HEK293 (cell line): ENCODE results near the gene KLHDC3.

Experiments
- GFI1B ChIP-seq: fragments of 450-650 bp; formaldehyde crosslinking; IDR thresholded peaks from 2 replicates; pipeline ENCODE4 v1.5.1; 2016; ENCODE audit warnings: missing biosample characterization, missing genetic modification characterization
- ZBTB20 ChIP-seq: fragments of 450-650 bp; formaldehyde crosslinking; IDR thresholded peaks from 2 replicates; pipeline ENCODE4 v1.5.1; 2016; ENCODE audit warnings: missing biosample characterization, missing genetic modification characterization
- ZNF223 ChIP-seq: fragments of 450-650 bp; formaldehyde crosslinking; IDR thresholded peaks from 2 replicates; pipeline ENCODE4 v1.5.1; 2016; ENCODE audit warnings: missing biosample characterization, missing genetic modification characterization
- ZNF423 ChIP-seq: fragments of 450-650 bp; formaldehyde crosslinking; IDR thresholded peaks from 2 replicates; pipeline ENCODE4 v1.5.1; 2016; ENCODE audit warnings: missing biosample characterization, missing genetic modification characterization
- ZNF707 ChIP-seq: fragments of 450-650 bp; formaldehyde crosslinking; IDR thresholded peaks from 2 replicates; pipeline ENCODE4 v1.5.1; 2016; ENCODE audit warnings: missing biosample characterization, missing genetic modification characterization
- ZNF792 ChIP-seq: fragments of 450-650 bp; formaldehyde crosslinking; IDR thresholded peaks from 2 replicates; pipeline ENCODE4 v1.5.1; 2016; ENCODE audit warnings: missing biosample characterization, missing genetic modification characterization
- TF ChIP-seq, protein P1 (sequence below): fragments of 450-650 bp; formaldehyde crosslinking; conservative IDR thresholded peaks from 2 replicates; pipeline ENCODE4 v1.5.1; 2016; ENCODE audit warnings: low read depth, missing biosample characterization, missing genetic modification characterization
- TF ChIP-seq, protein P2 (sequence below): fragments of 450-650 bp; formaldehyde crosslinking; IDR thresholded peaks from 2 replicates; pipeline ENCODE4 v1.5.1; 2016; ENCODE audit warnings: missing biosample characterization, missing genetic modification characterization
- TF ChIP-seq, protein P3 (sequence below): IDR thresholded peaks from 2 replicates; pipeline ENCODE4 v1.6.1; 2011; ENCODE audit warnings: mild to moderate bottlenecking, low read depth, low read length, borderline replicate concordance
- TF ChIP-seq, protein P4 (sequence below): fragments of 450-650 bp; formaldehyde crosslinking; IDR thresholded peaks from 2 replicates; pipeline ENCODE4 v1.5.1; 2016; ENCODE audit warnings: missing biosample characterization, missing genetic modification characterization
- TF ChIP-seq, protein P5 (sequence below): fragments of 450-650 bp; formaldehyde crosslinking; IDR thresholded peaks from 2 replicates; pipeline ENCODE4 v1.5.1; 2016; ENCODE audit warnings: missing biosample characterization, missing genetic modification characterization, low read depth
- TF ChIP-seq, protein P6 (sequence below): fragments of 450-650 bp; formaldehyde crosslinking; IDR thresholded peaks from 2 replicates; pipeline ENCODE4 v1.5.1; 2017; ENCODE audit warnings: missing biosample characterization, missing genetic modification characterization

DNA sequence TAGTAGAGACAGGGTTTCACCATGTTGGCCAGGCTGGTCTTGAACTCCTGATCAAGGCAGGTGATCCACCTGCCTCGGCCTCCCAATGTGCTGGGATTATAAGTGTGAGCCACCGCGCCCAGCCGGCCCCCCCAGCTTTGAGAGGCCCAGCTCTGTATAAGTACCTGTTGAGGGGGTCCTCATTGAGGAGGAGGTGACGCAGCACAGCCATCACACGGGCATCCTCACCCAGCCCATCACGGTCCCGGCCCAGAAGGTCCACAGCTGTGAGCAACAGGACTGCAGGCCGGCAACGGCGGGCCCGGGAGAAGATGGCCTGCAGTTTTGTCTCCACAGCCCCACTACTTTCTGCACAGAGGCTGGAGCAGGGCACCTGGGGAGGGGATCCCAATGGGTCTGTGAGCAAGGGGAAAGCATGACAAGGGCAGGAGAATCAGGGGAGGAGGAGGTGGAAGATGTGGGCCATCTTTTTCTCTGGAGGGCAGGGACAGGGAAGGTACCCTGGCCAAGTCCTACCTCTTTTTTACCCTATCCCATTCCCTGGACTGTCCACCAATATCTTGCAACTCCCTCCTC, 45.8 kb upstream of the KLHDC3 start:
- TF ChIP-seq, protein P1, sequence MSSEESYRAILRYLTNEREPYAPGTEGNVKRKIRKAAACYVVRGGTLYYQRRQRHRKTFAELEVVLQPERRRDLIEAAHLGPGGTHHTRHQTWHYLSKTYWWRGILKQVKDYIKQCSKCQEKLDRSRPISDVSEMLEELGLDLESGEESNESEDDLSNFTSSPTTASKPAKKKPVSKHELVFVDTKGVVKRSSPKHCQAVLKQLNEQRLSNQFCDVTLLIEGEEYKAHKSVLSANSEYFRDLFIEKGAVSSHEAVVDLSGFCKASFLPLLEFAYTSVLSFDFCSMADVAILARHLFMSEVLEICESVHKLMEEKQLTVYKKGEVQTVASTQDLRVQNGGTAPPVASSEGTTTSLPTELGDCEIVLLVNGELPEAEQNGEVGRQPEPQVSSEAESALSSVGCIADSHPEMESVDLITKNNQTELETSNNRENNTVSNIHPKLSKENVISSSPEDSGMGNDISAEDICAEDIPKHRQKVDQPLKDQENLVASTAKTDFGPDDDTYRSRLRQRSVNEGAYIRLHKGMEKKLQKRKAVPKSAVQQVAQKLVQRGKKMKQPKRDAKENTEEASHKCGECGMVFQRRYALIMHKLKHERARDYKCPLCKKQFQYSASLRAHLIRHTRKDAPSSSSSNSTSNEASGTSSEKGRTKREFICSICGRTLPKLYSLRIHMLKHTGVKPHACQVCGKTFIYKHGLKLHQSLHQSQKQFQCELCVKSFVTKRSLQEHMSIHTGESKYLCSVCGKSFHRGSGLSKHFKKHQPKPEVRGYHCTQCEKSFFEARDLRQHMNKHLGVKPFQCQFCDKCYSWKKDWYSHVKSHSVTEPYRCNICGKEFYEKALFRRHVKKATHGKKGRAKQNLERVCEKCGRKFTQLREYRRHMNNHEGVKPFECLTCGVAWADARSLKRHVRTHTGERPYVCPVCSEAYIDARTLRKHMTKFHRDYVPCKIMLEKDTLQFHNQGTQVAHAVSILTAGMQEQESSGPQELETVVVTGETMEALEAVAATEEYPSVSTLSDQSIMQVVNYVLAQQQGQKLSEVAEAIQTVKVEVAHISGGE, result no peak
- TF ChIP-seq ZNF707 (no peak), ZNF223 (tag by site-specific recombination) (no peak), ZNF792 (tag by site-specific recombination) (no peak), ZNF423 (no peak), ZBTB20 (no peak), GFI1B (no peak)
- TF ChIP-seq, protein P2, sequence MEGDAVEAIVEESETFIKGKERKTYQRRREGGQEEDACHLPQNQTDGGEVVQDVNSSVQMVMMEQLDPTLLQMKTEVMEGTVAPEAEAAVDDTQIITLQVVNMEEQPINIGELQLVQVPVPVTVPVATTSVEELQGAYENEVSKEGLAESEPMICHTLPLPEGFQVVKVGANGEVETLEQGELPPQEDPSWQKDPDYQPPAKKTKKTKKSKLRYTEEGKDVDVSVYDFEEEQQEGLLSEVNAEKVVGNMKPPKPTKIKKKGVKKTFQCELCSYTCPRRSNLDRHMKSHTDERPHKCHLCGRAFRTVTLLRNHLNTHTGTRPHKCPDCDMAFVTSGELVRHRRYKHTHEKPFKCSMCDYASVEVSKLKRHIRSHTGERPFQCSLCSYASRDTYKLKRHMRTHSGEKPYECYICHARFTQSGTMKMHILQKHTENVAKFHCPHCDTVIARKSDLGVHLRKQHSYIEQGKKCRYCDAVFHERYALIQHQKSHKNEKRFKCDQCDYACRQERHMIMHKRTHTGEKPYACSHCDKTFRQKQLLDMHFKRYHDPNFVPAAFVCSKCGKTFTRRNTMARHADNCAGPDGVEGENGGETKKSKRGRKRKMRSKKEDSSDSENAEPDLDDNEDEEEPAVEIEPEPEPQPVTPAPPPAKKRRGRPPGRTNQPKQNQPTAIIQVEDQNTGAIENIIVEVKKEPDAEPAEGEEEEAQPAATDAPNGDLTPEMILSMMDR, result no peak
- TF ChIP-seq, protein P3, sequence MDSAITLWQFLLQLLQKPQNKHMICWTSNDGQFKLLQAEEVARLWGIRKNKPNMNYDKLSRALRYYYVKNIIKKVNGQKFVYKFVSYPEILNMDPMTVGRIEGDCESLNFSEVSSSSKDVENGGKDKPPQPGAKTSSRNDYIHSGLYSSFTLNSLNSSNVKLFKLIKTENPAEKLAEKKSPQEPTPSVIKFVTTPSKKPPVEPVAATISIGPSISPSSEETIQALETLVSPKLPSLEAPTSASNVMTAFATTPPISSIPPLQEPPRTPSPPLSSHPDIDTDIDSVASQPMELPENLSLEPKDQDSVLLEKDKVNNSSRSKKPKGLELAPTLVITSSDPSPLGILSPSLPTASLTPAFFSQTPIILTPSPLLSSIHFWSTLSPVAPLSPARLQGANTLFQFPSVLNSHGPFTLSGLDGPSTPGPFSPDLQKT, result no peak
- TF ChIP-seq, protein P4, sequence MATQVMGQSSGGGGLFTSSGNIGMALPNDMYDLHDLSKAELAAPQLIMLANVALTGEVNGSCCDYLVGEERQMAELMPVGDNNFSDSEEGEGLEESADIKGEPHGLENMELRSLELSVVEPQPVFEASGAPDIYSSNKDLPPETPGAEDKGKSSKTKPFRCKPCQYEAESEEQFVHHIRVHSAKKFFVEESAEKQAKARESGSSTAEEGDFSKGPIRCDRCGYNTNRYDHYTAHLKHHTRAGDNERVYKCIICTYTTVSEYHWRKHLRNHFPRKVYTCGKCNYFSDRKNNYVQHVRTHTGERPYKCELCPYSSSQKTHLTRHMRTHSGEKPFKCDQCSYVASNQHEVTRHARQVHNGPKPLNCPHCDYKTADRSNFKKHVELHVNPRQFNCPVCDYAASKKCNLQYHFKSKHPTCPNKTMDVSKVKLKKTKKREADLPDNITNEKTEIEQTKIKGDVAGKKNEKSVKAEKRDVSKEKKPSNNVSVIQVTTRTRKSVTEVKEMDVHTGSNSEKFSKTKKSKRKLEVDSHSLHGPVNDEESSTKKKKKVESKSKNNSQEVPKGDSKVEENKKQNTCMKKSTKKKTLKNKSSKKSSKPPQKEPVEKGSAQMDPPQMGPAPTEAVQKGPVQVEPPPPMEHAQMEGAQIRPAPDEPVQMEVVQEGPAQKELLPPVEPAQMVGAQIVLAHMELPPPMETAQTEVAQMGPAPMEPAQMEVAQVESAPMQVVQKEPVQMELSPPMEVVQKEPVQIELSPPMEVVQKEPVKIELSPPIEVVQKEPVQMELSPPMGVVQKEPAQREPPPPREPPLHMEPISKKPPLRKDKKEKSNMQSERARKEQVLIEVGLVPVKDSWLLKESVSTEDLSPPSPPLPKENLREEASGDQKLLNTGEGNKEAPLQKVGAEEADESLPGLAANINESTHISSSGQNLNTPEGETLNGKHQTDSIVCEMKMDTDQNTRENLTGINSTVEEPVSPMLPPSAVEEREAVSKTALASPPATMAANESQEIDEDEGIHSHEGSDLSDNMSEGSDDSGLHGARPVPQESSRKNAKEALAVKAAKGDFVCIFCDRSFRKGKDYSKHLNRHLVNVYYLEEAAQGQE, result no peak
- TF ChIP-seq, protein P5, sequence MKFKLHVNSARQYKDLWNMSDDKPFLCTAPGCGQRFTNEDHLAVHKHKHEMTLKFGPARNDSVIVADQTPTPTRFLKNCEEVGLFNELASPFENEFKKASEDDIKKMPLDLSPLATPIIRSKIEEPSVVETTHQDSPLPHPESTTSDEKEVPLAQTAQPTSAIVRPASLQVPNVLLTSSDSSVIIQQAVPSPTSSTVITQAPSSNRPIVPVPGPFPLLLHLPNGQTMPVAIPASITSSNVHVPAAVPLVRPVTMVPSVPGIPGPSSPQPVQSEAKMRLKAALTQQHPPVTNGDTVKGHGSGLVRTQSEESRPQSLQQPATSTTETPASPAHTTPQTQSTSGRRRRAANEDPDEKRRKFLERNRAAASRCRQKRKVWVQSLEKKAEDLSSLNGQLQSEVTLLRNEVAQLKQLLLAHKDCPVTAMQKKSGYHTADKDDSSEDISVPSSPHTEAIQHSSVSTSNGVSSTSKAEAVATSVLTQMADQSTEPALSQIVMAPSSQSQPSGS (tag by site-specific recombination), result no peak
- TF ChIP-seq, protein P6, sequence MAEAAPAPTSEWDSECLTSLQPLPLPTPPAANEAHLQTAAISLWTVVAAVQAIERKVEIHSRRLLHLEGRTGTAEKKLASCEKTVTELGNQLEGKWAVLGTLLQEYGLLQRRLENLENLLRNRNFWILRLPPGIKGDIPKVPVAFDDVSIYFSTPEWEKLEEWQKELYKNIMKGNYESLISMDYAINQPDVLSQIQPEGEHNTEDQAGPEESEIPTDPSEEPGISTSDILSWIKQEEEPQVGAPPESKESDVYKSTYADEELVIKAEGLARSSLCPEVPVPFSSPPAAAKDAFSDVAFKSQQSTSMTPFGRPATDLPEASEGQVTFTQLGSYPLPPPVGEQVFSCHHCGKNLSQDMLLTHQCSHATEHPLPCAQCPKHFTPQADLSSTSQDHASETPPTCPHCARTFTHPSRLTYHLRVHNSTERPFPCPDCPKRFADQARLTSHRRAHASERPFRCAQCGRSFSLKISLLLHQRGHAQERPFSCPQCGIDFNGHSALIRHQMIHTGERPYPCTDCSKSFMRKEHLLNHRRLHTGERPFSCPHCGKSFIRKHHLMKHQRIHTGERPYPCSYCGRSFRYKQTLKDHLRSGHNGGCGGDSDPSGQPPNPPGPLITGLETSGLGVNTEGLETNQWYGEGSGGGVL (tag by site-specific recombination), result no peak
